ENCODE results near the gene TRIM63. TPM values are rescaled to one million over a fixed set of nuclear protein-coding genes. Genes with fewer than 3 reads are reported as not detected.

Gene TRIM63
- total RNA-seq, 1 experiment from 2014 or later: not detected

- peak; percentile 56 for DNase-seq
- no peaks in the 10 kb centered on the region for H3K9me3 ChIP-seq (ENCODE audit: control insufficient read depth, low read depth, low read length)
- H4K5ac ChIP-seq (ENCODE audit: insufficient read length, low read depth, low read length): no peak overlapping the region
- H3K14ac ChIP-seq (ENCODE audit: insufficient read depth, low read length): no peak overlapping the region
- no peak overlapping the region for H2AK5ac ChIP-seq (ENCODE audit: insufficient read length, low read length)
- no peak overlapping the region for H3K27ac ChIP-seq (ENCODE audit: insufficient read length, low read depth, low read length)
- no peak overlapping the region for H3K4me3 Mint-ChIP-seq
- H3K4me2 ChIP-seq (ENCODE audit: insufficient read depth, insufficient read length, low read length): no peak overlapping the region
- no peak overlapping the region for H4K91ac ChIP-seq (ENCODE audit: insufficient read length, low read depth, low read length)
- no peak for TF ChIP-seq CTCF (conservative IDR thresholded peaks at IDR 0.05)
- H2BK120ac ChIP-seq (ENCODE audit: low read depth, low read length, poor library complexity, severe bottlenecking): no peak overlapping the region
- H4K8ac ChIP-seq (replicated peaks; ENCODE audit: insufficient read length, low read depth, low read length): no peak overlapping the region
- H2BK12ac ChIP-seq (ENCODE audit: insufficient read length, low read depth, low read length): no peak overlapping the region
- H3K23me2 ChIP-seq (ENCODE audit: insufficient read length, low read depth, low read length, poor library complexity, severe bottlenecking): no peaks in the 10 kb centered on the region
- H2BK20ac ChIP-seq (ENCODE audit: low read depth, low read length, poor library complexity, severe bottlenecking): no peak overlapping the region
- H2AFZ ChIP-seq (ENCODE audit: low read length): no peak overlapping the region
- H3K27me3 ChIP-seq (ENCODE audit: insufficient read depth, low read length): peaks cover 6% of the 10 kb centered on the region; the same call in 1 of the 2 replicates
- H3K4ac ChIP-seq (ENCODE audit: low read depth, low read length): no peak overlapping the region
- no peak overlapping the region for H3K18ac ChIP-seq (ENCODE audit: insufficient read length, low read depth, low read length)
- no peaks in the 10 kb centered on the region for H3K9me3 Mint-ChIP-seq
- H4K20me1 ChIP-seq (ENCODE audit: control insufficient read depth, insufficient read depth, insufficient read length): no peaks in the 10 kb centered on the region
- H2BK5ac ChIP-seq (ENCODE audit: insufficient read length, low read length): no peak overlapping the region
- no peaks in the 10 kb centered on the region for H3K4me1 ChIP-seq (ENCODE audit: insufficient read depth, low read length)
- H3K27me3 Mint-ChIP-seq (ENCODE audit: low read depth): peaks cover 82% of the 10 kb centered on the region
- 0 out of 4 replicates have a peak, but pooled peaks cover 0 to 2% of the 10 kb centered on the region in 2 experiments for H3K4me1 Mint-ChIP-seq
- no peak overlapping the region for H3K27ac Mint-ChIP-seq
- H3K79me2 ChIP-seq (ENCODE audit: insufficient read depth, low read length): no peaks in the 10 kb centered on the region
- no peaks in the 10 kb centered on the region for H3K79me1 ChIP-seq (ENCODE audit: insufficient read depth, low read depth, low read length, poor library complexity, severe bottlenecking)
- H3K23ac ChIP-seq (ENCODE audit: insufficient read length, low read depth, low read length): no peak overlapping the region
- no peak overlapping the region for H3K56ac ChIP-seq (ENCODE audit: insufficient read length, low read depth, low read length)
- no peak overlapping the region for H3K9ac ChIP-seq (ENCODE audit: extremely low read depth, insufficient read length, low read length)
- no peaks in the 10 kb centered on the region for H3K36me3 Mint-ChIP-seq (ENCODE audit: insufficient read depth in 1 of 3, low read depth in 3 of 3)
- no peak overlapping the region for H3T11ph ChIP-seq (ENCODE audit: low read length)
- WGBS (ENCODE audit: extremely low coverage, insufficient read length, low lambda C conversion rate): no CpG with 5 or more reads among the region's 16 CpGs
- H2BK15ac ChIP-seq (ENCODE audit: low read depth, low read length): no peak overlapping the region
These were observed 13.5 kb downstream of the TRIM63 start for GRCh38 chr1:26053718-26054560.
